ENCODE data around the gene NLRP9. TPM values are rescaled to one million over a fixed set of nuclear protein-coding genes. Genes with fewer than 3 reads are reported as not detected.

NLRP9 gene
- total RNA-seq, 1 experiment from 2014 or later = not detected

- no peak for TF ChIP-seq ZFX (IDR thresholded peaks at IDR 0.05)
- no peak for TF ChIP-seq EGR1 (IDR thresholded peaks at IDR 0.05; ENCODE audit: low read depth)
- TF ChIP-seq POLR2A (IDR thresholded peaks at IDR 0.05; ENCODE audit: borderline replicate concordance, extremely low read depth, insufficient read depth, insufficient read length) = no peak
- TF ChIP-seq JUND (IDR thresholded peaks at IDR 0.05) = no peak
- no peak for TF ChIP-seq YY1 (IDR thresholded peaks at IDR 0.05; ENCODE audit: extremely low read depth, insufficient replicate concordance, low read depth, low read length)
- no peak for TF ChIP-seq POLR2AphosphoS5 (IDR thresholded peaks at IDR 0.05; ENCODE audit: low read depth, low read length)
- no peak for TF ChIP-seq CBX3 (IDR thresholded peaks at IDR 0.05; ENCODE audit: low read depth)
Observed at GRCh38 chr19:55675661-55676354, 62.4 kb downstream of the NLRP9 start (continued).

DNA sequence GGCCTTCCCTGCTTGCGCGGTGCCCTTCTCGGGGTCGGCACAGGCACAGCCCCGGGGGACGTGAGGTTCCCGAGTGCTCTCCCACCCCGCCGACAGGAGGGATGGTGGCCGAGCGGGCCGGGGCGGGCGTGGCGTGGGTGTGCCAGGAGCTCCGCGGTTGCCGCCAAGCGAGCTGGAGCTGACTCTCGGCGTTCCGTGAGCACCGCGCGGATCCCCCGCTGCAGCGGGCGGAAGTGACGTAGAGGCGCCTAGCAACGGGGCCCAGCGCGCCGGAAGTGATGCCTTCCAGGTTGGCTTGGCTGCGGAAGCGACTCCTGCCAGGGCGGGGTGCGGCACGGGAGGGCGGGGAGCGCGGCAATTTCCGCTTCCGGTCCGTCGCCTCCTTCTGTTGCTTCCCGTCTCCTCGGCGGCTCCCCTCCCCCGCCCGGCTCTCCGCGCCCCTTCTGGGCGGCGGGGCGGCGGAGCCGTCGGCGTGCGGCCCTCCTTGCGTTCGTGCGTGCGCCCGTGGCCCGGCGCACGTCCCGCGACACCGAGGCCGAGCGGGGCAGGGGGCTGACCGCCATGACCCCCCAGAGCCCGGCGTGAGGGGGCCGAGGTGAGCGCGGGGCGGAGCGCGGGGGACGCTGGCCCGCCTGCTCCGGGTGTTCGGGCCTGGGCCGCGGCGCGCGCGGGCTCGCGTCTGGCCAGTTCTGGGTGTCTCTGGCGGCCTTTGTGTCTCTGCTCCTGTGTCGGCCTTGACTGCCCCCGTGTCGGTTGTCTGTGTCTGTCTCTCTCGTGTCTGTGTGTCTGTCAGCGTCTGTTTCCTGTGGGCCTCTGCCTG lies 63.2 kb downstream of the NLRP9 start, which contains the start of gene EPN1:
TSS of gene EPN1 (plus strand) at position 386 of the 820 bp plus-strand sequence. CDS start 3,402 bp downstream, outside the sequence.
- peak within 1 kb of the TSS; percentile 84 for H3K9ac ChIP-seq (ENCODE audit: low read length)
- RAD21 ChIA-PET (ENCODE audit: low non-redundant PET in 1 of 2, low total read pairs in 2 of 2, uncharacterized antibody in 2 of 2, unreplicated experiment in 2 of 2) = no interaction called here
- peak; percentile 86 for ATAC-seq
- H3K9me3 ChIP-seq (ENCODE audit: control insufficient read depth in 1 of 2, insufficient read depth in 1 of 2, low read depth in 1 of 2, low read length in 2 of 2) = no peaks in the 10 kb centered on the region
- peak within 1 kb of the TSS; percentile 77 for H3K4me2 ChIP-seq (ENCODE audit: low read length)
- no peaks in the 10 kb centered on the region for H3K9me2 ChIP-seq (ENCODE audit: insufficient read depth)
- no peaks in the 10 kb centered on the region for H3K27me3 ChIP-seq (ENCODE audit: insufficient read depth, low read length)
- 0 out of 2 replicates have a peak, but pooled peaks cover 8% of the 10 kb centered on the region for H4K20me1 ChIP-seq (ENCODE audit: insufficient read depth)
- peaks cover 19 to 31% of the 10 kb centered on the region in 2 experiments; a peak in 3 of 4 replicates for H3K36me3 ChIP-seq (ENCODE audit: control insufficient read depth in 1 of 2, insufficient read depth in 2 of 2, low read length in 2 of 2)
- no TSS peak for BruUV-seq (replicated peaks)
- H2AFZ ChIP-seq (ENCODE audit: low read depth, low read length, poor library complexity, severe bottlenecking) = no peak within 1 kb of the TSS
- CTCF ChIA-PET = no interaction called here
- DNase-seq (ENCODE audit: low read depth, low spot score) = peak; percentile 90
- intact Hi-C loops (cut with micrococcal nuclease) = no loop called here
- H3K4me3 ChIP-seq (replicated peaks in 1 of 2; ENCODE audit: low read depth in 1 of 2, low read length in 2 of 2) = peak within 1 kb of the TSS; percentile 83 to 94
- H3K79me2 ChIP-seq (ENCODE audit: insufficient read depth, low read length) = peaks cover 92% of the 10 kb centered on the region
- peaks cover 11 to 48% of the 10 kb centered on the region in 2 experiments for H3K4me1 ChIP-seq (ENCODE audit: control insufficient read depth in 1 of 2, insufficient read depth in 2 of 2, low read length in 2 of 2)
- H3K27ac ChIP-seq (ENCODE audit: low read depth, low read length) = peak within 1 kb of the TSS; percentile 91
- POLR2A ChIA-PET = no interaction called here
- TF ChIP-seq SIN3A (IDR thresholded peaks at IDR 0.05; ENCODE audit: low read depth) = peak; percentile 10; the same call in 1 of the 2 replicates
- no peak for TF ChIP-seq CEBPB (IDR thresholded peaks at IDR 0.05; ENCODE audit: low read depth)
- TF ChIP-seq CBX3 (IDR thresholded peaks at IDR 0.05; ENCODE audit: low read depth) = no peak; the same call in 1 of the 2 replicates
- TF ChIP-seq TCF7L2 (IDR thresholded peaks at IDR 0.05; ENCODE audit: borderline replicate concordance, extremely low read depth, insufficient read depth, insufficient read length) = no peak
- peak; percentile 75 for TF ChIP-seq SRF (IDR thresholded peaks at IDR 0.05; ENCODE audit: low read depth)
- peak; percentile 87; the same call in 1 of the 2 replicates for TF ChIP-seq ZFX (IDR thresholded peaks at IDR 0.05)
- TF ChIP-seq, protein P1, sequence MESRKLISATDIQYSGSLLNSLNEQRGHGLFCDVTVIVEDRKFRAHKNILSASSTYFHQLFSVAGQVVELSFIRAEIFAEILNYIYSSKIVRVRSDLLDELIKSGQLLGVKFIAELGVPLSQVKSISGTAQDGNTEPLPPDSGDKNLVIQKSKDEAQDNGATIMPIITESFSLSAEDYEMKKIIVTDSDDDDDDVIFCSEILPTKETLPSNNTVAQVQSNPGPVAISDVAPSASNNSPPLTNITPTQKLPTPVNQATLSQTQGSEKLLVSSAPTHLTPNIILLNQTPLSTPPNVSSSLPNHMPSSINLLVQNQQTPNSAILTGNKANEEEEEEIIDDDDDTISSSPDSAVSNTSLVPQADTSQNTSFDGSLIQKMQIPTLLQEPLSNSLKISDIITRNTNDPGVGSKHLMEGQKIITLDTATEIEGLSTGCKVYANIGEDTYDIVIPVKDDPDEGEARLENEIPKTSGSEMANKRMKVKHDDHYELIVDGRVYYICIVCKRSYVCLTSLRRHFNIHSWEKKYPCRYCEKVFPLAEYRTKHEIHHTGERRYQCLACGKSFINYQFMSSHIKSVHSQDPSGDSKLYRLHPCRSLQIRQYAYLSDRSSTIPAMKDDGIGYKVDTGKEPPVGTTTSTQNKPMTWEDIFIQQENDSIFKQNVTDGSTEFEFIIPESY (IDR thresholded peaks at IDR 0.05; ENCODE audit: extremely low read depth, insufficient replicate concordance, low read length) = no peak
- TF ChIP-seq EGR1 (IDR thresholded peaks at IDR 0.05; ENCODE audit: low read depth) = peak; percentile 49; the same call in 1 of the 2 replicates
- no peak; the same call in 1 of the 2 replicates for TF ChIP-seq ELF1 (IDR thresholded peaks at IDR 0.05; ENCODE audit: borderline replicate concordance, low read depth)
- no peak for TF ChIP-seq RAD21 (IDR thresholded peaks at IDR 0.05; ENCODE audit: low read depth)
- peak; percentile 65 for TF ChIP-seq SP1 (IDR thresholded peaks at IDR 0.05; ENCODE audit: low read depth)
- TF ChIP-seq, protein P2, sequence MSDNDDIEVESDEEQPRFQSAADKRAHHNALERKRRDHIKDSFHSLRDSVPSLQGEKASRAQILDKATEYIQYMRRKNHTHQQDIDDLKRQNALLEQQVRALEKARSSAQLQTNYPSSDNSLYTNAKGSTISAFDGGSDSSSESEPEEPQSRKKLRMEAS (IDR thresholded peaks at IDR 0.05) = peak; percentile 70
- TF ChIP-seq, protein P3, sequence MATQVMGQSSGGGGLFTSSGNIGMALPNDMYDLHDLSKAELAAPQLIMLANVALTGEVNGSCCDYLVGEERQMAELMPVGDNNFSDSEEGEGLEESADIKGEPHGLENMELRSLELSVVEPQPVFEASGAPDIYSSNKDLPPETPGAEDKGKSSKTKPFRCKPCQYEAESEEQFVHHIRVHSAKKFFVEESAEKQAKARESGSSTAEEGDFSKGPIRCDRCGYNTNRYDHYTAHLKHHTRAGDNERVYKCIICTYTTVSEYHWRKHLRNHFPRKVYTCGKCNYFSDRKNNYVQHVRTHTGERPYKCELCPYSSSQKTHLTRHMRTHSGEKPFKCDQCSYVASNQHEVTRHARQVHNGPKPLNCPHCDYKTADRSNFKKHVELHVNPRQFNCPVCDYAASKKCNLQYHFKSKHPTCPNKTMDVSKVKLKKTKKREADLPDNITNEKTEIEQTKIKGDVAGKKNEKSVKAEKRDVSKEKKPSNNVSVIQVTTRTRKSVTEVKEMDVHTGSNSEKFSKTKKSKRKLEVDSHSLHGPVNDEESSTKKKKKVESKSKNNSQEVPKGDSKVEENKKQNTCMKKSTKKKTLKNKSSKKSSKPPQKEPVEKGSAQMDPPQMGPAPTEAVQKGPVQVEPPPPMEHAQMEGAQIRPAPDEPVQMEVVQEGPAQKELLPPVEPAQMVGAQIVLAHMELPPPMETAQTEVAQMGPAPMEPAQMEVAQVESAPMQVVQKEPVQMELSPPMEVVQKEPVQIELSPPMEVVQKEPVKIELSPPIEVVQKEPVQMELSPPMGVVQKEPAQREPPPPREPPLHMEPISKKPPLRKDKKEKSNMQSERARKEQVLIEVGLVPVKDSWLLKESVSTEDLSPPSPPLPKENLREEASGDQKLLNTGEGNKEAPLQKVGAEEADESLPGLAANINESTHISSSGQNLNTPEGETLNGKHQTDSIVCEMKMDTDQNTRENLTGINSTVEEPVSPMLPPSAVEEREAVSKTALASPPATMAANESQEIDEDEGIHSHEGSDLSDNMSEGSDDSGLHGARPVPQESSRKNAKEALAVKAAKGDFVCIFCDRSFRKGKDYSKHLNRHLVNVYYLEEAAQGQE (IDR thresholded peaks at IDR 0.05; ENCODE audit: low read depth) = no peak
- peak; percentile 80 for TF ChIP-seq POLR2AphosphoS5 (IDR thresholded peaks at IDR 0.05; ENCODE audit: low read depth, low read length)
- no peak for TF ChIP-seq FOSL1 (IDR thresholded peaks at IDR 0.05; ENCODE audit: low read depth)
- no peak for TF ChIP-seq EZH2 (IDR thresholded peaks at IDR 0.05)
